A673 (cell line): ENCODE results near the gene RFX2.

Experiments used
- CTCF ChIP-seq: fragments of 300-800, 200-600 bp; sonication (generic); conservative IDR thresholded peaks from 2 replicates; pipeline ENCODE4 v1.5.1; 2017; ENCODE audit warnings: low read depth, mild to moderate bottlenecking, antibody characterized with exemption, low read length, moderate library complexity, mixed read lengths
- EZH2 ChIP-seq: fragments of 200-600 bp; sonication (generic); IDR thresholded peaks from 2 replicates; pipeline ENCODE4 v1.6.1; 2017; ENCODE audit warnings: borderline replicate concordance, low read depth, mild to moderate bottlenecking, mixed read lengths, antibody characterized with exemption, low read length; ENCODE audit not compliant: poor library complexity, severe bottlenecking

GRCh38 chr19:6059396-6059947, 50.8 kb downstream of the RFX2 start:
- TF ChIP-seq CTCF (no peak), EZH2 (no peak)
